K562 (cell line): ENCODE results near the gene FRMPD4. TPM values are rescaled to one million over a fixed set of nuclear protein-coding genes. Genes with fewer than 3 reads are reported as not detected.
A peak's percentile ranks its signal among the peaks of the same experiment; 100 is the strongest.

ENCODE experiments used
- ATAC-seq: fragments of 200-7000 bp; cut with Tn5 transposase; 3 replicates; pipeline ENCODE4 v1.9.1; 2020; ENCODE audit warnings: moderate library complexity
- BruUV-seq: library from RNA; stranded (reverse); fragments of 400-500 nt; replicated peaks from 2 replicates; lab custom pipeline; 2021; lab: Mats Ljungman, UMichigan
- CTCF ChIA-PET: fragments of 300-600 bp; formaldehyde crosslinking; extraction: SDS; loops from one replicate; lab custom pipeline; 2021; ENCODE audit warnings: low intra/inter-chr PET ratio; lab: Yijun Ruan, JAX
- POLR2A ChIA-PET: fragments of 300-600, 350-650 bp; sonication (Branson Sonifier 250); formaldehyde crosslinking; extraction: SDS; loops from one replicate; lab custom pipeline; 2021; ENCODE audit warnings: antibody characterized with exemption, inconsistent platforms; lab: Yijun Ruan, JAX
- DNase-seq, 4 experiments: peaks; one replicate each; pipeline versions ENCODE4 v3.0.0 to v3.0.0-alpha.2; 2011 to 2018; ENCODE audit warnings: low spot score in 3 of 4, mixed read lengths in 3 of 4; ENCODE audit errors: extremely low read depth in 1 of 4
- FAIRE-seq: peaks from 2 replicates; lab custom pipeline; 2011; peaks lifted over from hg19 to GRCh38; lab: Jason Lieb, UNC
- H2AFZ ChIP-seq: 2 replicates; pipeline ENCODE4 v1.6.0; 2011; ENCODE audit warnings: low read depth, low read length, control low read depth, inconsistent platforms
- H3K27ac ChIP-seq: fragments of 200-600 bp; 3 replicates; pipeline ENCODE4 v1.8.0; 2011; ENCODE audit warnings: low read depth, mild to moderate bottlenecking, control low read depth, inconsistent platforms, low read length, moderate library complexity, mixed read lengths; ENCODE audit errors: extremely low read depth
- H3K27me3 ChIP-seq, 2 experiments: fragments of 300-600 bp in 1 of 2; 2 replicates in 1 of 2; 3 replicates in 1 of 2; pipeline versions ENCODE4 v1.6.0 to v1.8.0; 2011; ENCODE audit warnings: inconsistent platforms in 2 of 2, low read length in 2 of 2, mild to moderate bottlenecking in 1 of 2, mixed read lengths in 1 of 2, moderate library complexity in 1 of 2; ENCODE audit not compliant: control insufficient read depth in 2 of 2, insufficient read depth in 2 of 2
- H3K36me3 ChIP-seq: fragments of 300-600 bp; 3 replicates; pipeline ENCODE4 v1.8.0; 2011; ENCODE audit warnings: mild to moderate bottlenecking, low read length, inconsistent platforms; ENCODE audit not compliant: control insufficient read depth, insufficient read depth
- H3K4me1 ChIP-seq, 2 experiments: fragments of 200-600 bp in 1 of 2; replicated peaks in 1 of 2; 2 replicates in 1 of 2; 3 replicates in 1 of 2; pipeline versions ENCODE4 v1.5.1 to v1.8.0; 2011; ENCODE audit warnings: inconsistent platforms in 2 of 2, low read length in 2 of 2, mild to moderate bottlenecking in 1 of 2, mixed read lengths in 1 of 2, moderate library complexity in 1 of 2; ENCODE audit not compliant: control insufficient read depth in 2 of 2, insufficient read depth in 2 of 2
- H3K4me2 ChIP-seq: 2 replicates; pipeline ENCODE4 v1.6.1; 2011; ENCODE audit warnings: low read length, control low read depth, inconsistent platforms, mixed read lengths; ENCODE audit not compliant: insufficient read depth
- H3K4me3 ChIP-seq: fragments of 200-600 bp; sonication (generic), shearing (Covaris generic); 2 replicates; pipeline ENCODE4 v1.5.1; 2016; ENCODE audit warnings: control low read depth, inconsistent platforms
- H3K79me2 ChIP-seq: fragments of 200-600 bp; 3 replicates; pipeline ENCODE4 v1.8.0; 2011; ENCODE audit warnings: low read length, inconsistent platforms; ENCODE audit not compliant: control insufficient read depth, insufficient read depth
- H3K9ac ChIP-seq, 2 experiments: 2 replicates each; pipeline versions ENCODE4 v1.6.0 to v1.6.1; 2011; ENCODE audit warnings: low read depth in 2 of 2, low read length in 2 of 2, control low read depth in 1 of 2, inconsistent platforms in 1 of 2, mild to moderate bottlenecking in 1 of 2, mixed read lengths in 1 of 2; ENCODE audit not compliant: insufficient read depth in 1 of 2
- H3K9me1 ChIP-seq: one replicate; pipeline ENCODE4 v1.6.0; 2011; ENCODE audit warnings: inconsistent platforms, mild to moderate bottlenecking, low read length, moderate library complexity; ENCODE audit not compliant: control insufficient read depth, insufficient read depth
- H3K9me3 ChIP-seq: replicated peaks from 2 replicates; pipeline ENCODE4 v1.5.1; 2011; ENCODE audit warnings: low read depth, low read length, inconsistent platforms; ENCODE audit not compliant: control insufficient read depth, insufficient read depth
- H4K20me1 ChIP-seq: replicated peaks from 2 replicates; pipeline ENCODE4 v1.6.1; 2011; ENCODE audit warnings: low read length, inconsistent platforms, mixed read lengths; ENCODE audit not compliant: control insufficient read depth, insufficient read depth
- CTCF ChIP-seq, 3 experiments: IDR thresholded peaks in 2 of 3; conservative IDR thresholded peaks in 1 of 3; 2 replicates each; pipeline ENCODE4 v1.5.1; 2011 to 2012; ENCODE audit warnings: low read length in 3 of 3, mild to moderate bottlenecking in 3 of 3, control low read depth in 2 of 3, improper control_type of control experiment in 1 of 3, inconsistent platforms in 1 of 3, low read depth in 1 of 3, mixed read lengths in 1 of 3, moderate library complexity in 1 of 3; ENCODE audit not compliant: insufficient read depth in 2 of 3
- RAD21 ChIP-seq, 2 experiments: fragments of 250-450 bp in 1 of 2; fragments of 450-650 bp in 1 of 2; sonication (Bioruptor Pico) in 1 of 2; formaldehyde crosslinking in 1 of 2; IDR thresholded peaks in 1 of 2; conservative IDR thresholded peaks in 1 of 2; 2 replicates each; pipeline versions ENCODE4 v1.4.0 to v1.8.0; 2020 to 2022; ENCODE audit warnings: mild to moderate bottlenecking in 2 of 2, moderate library complexity in 1 of 2
- WGBS: fragments of 100-300 bp; shearing (Covaris generic); methylation state at CpG from one replicate; pipeline ENCODE4 v1.1.6; 2016; ENCODE audit warnings: low coverage, mixed read lengths; ENCODE audit not compliant: insufficient coverage; ENCODE audit errors: missing lambda C conversion rate; 5-methylcytosine and 5-hydroxymethylcytosine counted together
- in situ Hi-C: fragments of 300-500 bp; cut with MboI; formaldehyde crosslinking; loops from 4 replicates; pipeline ENCODE4 v1.15.0; 2018; ENCODE audit warnings: inconsistent platforms, mixed read lengths
- intact Hi-C: fragments of 100-400 bp; cut with micrococcal nuclease; formaldehyde crosslinking; loops from 2 replicates; pipeline ENCODE4 v1.14.2; 2022
- polyA plus RNA-seq, 8 experiments: library from polyadenylated mRNA; depleted of rRNA in 4 of 8; stranded (reverse) in 5 of 8; unstranded in 3 of 8; fragments of >200 nt; fragmentation: Nextera tagmentation in 2 of 8; fragmentation: Illumina TruSeq in 1 of 8; extraction: Ambion mirVana in 2 of 8; extraction: Trizol in 1 of 8; gene quantifications; 2 replicates each; pipeline versions ENCODE4 v1.2.1 to v1.2.3, GENCODE V29; 2011 to 2014; ENCODE audit warnings: inconsistent platforms in 1 of 8, missing spikeins in 1 of 8
- total RNA-seq, 7 experiments: library from RNA; depleted of rRNA in 6 of 7; stranded (reverse); fragments of >200 nt in 6 of 7; fragmentation: Illumina TruSeq in 2 of 7; extraction: Trizol in 2 of 7; gene quantifications; 2 replicates each; pipeline versions ENCODE4 v1.2.1 to v1.2.3, GENCODE V29; 2011 to 2021; ENCODE audit warnings: low replicate concordance in 1 of 7
- TF ChIP-seq, protein P1 (sequence below), 2 experiments: fragments of 450-650 bp in 1 of 2; sonication (generic) in 1 of 2; formaldehyde crosslinking in 1 of 2; IDR thresholded peaks; 2 replicates each; pipeline versions ENCODE4 v1.7.1 to v1.9.0; 2016 to 2022; ENCODE audit warnings: inconsistent platforms in 1 of 2, mild to moderate bottlenecking in 1 of 2, missing genetic modification reagents in 1 of 2

Gene FRMPD4
- total and polyA plus RNA-seq, 9 of the 15 experiments (the other 6 are each of a cell fraction or from before 2014, with no cell fraction given): not detected

GRCh38 chrX:12497832-12498591, 359.7 kb downstream of the FRMPD4 start:
- Histone ChIP-seq H3K9me1 (no peaks in the 10 kb centered on the region), H4K20me1 (no peaks in the 10 kb centered on the region), H3K9me3 (no peaks in the 10 kb centered on the region), H3K79me2 (no peaks in the 10 kb centered on the region), H3K4me3 (no peak overlapping the region), H3K4me2 (no peak overlapping the region), H3K27ac (no peak overlapping the region), H3K36me3 (no peaks in the 10 kb centered on the region), H3K27me3 (no peaks in the 10 kb centered on the region), H3K9ac (no peak overlapping the region), H2AFZ (no peak overlapping the region), H3K4me1 (no peaks in the 10 kb centered on the region)
- in situ Hi-C loops: no loop called here
- DNase-seq (peak; percentile 8 to 21 (median 14)), ATAC-seq (peak; percentile 64; the same call in 2 of the 3 replicates), FAIRE-seq (no peak)
- TF ChIP-seq RAD21 (CRISPR knock-in tag; conservative IDR thresholded peaks at IDR 0.05 in 1 of 2, IDR thresholded peaks at IDR 0.05 in 1 of 2): peak in 1 of 2 experiments; percentile 35; a peak in 2 of 4 replicates
- TF ChIP-seq, protein P1, sequence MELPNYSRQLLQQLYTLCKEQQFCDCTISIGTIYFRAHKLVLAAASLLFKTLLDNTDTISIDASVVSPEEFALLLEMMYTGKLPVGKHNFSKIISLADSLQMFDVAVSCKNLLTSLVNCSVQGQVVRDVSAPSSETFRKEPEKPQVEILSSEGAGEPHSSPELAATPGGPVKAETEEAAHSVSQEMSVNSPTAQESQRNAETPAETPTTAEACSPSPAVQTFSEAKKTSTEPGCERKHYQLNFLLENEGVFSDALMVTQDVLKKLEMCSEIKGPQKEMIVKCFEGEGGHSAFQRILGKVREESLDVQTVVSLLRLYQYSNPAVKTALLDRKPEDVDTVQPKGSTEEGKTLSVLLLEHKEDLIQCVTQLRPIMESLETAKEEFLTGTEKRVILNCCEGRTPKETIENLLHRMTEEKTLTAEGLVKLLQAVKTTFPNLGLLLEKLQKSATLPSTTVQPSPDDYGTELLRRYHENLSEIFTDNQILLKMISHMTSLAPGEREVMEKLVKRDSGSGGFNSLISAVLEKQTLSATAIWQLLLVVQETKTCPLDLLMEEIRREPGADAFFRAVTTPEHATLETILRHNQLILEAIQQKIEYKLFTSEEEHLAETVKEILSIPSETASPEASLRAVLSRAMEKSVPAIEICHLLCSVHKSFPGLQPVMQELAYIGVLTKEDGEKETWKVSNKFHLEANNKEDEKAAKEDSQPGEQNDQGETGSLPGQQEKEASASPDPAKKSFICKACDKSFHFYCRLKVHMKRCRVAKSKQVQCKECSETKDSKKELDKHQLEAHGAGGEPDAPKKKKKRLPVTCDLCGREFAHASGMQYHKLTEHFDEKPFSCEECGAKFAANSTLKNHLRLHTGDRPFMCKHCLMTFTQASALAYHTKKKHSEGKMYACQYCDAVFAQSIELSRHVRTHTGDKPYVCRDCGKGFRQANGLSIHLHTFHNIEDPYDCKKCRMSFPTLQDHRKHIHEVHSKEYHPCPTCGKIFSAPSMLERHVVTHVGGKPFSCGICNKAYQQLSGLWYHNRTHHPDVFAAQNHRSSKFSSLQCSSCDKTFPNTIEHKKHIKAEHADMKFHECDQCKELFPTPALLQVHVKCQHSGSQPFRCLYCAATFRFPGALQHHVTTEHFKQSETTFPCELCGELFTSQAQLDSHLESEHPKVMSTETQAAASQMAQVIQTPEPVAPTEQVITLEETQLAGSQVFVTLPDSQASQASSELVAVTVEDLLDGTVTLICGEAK (IDR thresholded peaks at IDR 0.05): no peak
- TF ChIP-seq, protein P1 (CRISPR knock-in tag; IDR thresholded peaks at IDR 0.05): no peak
- peak; percentile 32 to 54 (median 38) for TF ChIP-seq CTCF (IDR thresholded peaks at IDR 0.05 in 2 of 3, conservative IDR thresholded peaks at IDR 0.05 in 1 of 3; ENCODE audit: insufficient read depth in 2 of 3, low read depth in 1 of 3, low read length in 3 of 3)
- ChIA-PET POLR2A (no interaction called here), CTCF (interaction anchor here (1.4 kb wide), 1 partner anchor 203 kb away, joined by 3 read pairs; no protein-coding TSS in a partner anchor)
- BruUV-seq: no TSS peak
- 1% methylated on average over 7 of the region's 8 CpGs for WGBS
- intact Hi-C loops: loop anchor here (2.0 kb wide), 1 partner anchor 203 kb away; no protein-coding TSS in a partner anchor
